A673 (cell line): ENCODE data around the gene ACLY. TPM values are rescaled to one million over a fixed set of nuclear protein-coding genes. Genes with fewer than 3 reads are reported as not detected.

Experiments used
- BruUV-seq: library from RNA; stranded (reverse); fragments of 400-500 nt; replicated peaks from 2 replicates; lab custom pipeline; 2021; lab: Mats Ljungman, UMichigan
- CTCF ChIA-PET: fragments of 300-600 bp; sonication (Branson Sonifier 250); formaldehyde crosslinking; loops from one replicate; lab custom pipeline; 2022; ENCODE audit warnings: antibody characterized with exemption; lab: Charles Lee
- POLR2A ChIA-PET: fragments of 300-600 bp; sonication (Branson Sonifier 250); formaldehyde crosslinking; loops from one replicate; lab custom pipeline; 2022; ENCODE audit warnings: antibody characterized with exemption; ENCODE audit not compliant: low non-redundant PET; lab: Charles Lee
- DNase-seq: peaks from one replicate; pipeline ENCODE4 v3.0.0-alpha.2; 2015; ENCODE audit warnings: low spot score
- H3K27ac ChIP-seq: fragments of 200-600 bp; sonication (generic); 2 replicates; pipeline ENCODE4 v1.5.1; 2016; ENCODE audit warnings: mixed run types, low read depth, mild to moderate bottlenecking, mixed read lengths, antibody characterized with exemption, low read length; ENCODE audit not compliant: poor library complexity, severe bottlenecking
- H3K27me3 ChIP-seq: fragments of 200-600 bp; sonication (generic); replicated peaks from 2 replicates; pipeline ENCODE4 v1.6.1; 2017; ENCODE audit warnings: mixed run types, low read depth, mild to moderate bottlenecking, mixed read lengths, antibody characterized with exemption, low read length; ENCODE audit not compliant: insufficient read depth, poor library complexity
- H3K36me3 ChIP-seq: fragments of 200-600 bp; sonication (generic); 2 replicates; pipeline ENCODE4 v1.6.1; 2016; ENCODE audit warnings: mixed run types, mild to moderate bottlenecking, mixed read lengths, antibody characterized with exemption, low read length; ENCODE audit not compliant: insufficient read depth, poor library complexity, severe bottlenecking
- H3K4me1 ChIP-seq: fragments of 200-600 bp; sonication (generic); 2 replicates; pipeline ENCODE4 v1.6.1; 2017; ENCODE audit warnings: mixed run types, mild to moderate bottlenecking, mixed read lengths, antibody characterized with exemption, low read length; ENCODE audit not compliant: insufficient read depth, poor library complexity, severe bottlenecking
- H3K4me3 ChIP-seq: fragments of 200-600 bp; sonication (generic); 2 replicates; pipeline ENCODE4 v1.5.1; 2016; ENCODE audit warnings: low read depth, mixed run types, mild to moderate bottlenecking, mixed read lengths, low read length; ENCODE audit not compliant: poor library complexity, severe bottlenecking
- H3K9me3 ChIP-seq: fragments of 200-600 bp; sonication (generic); 2 replicates; pipeline ENCODE4 v1.6.1; 2016; ENCODE audit warnings: mixed run types, low read depth, mild to moderate bottlenecking, mixed read lengths, antibody characterized with exemption, low read length; ENCODE audit not compliant: poor library complexity, severe bottlenecking
- EZH2 ChIP-seq: fragments of 200-600 bp; sonication (generic); IDR thresholded peaks from 2 replicates; pipeline ENCODE4 v1.6.1; 2017; ENCODE audit warnings: borderline replicate concordance, low read depth, mild to moderate bottlenecking, mixed read lengths, antibody characterized with exemption, low read length; ENCODE audit not compliant: poor library complexity, severe bottlenecking
- intact Hi-C: fragments of 100-400 bp; cut with micrococcal nuclease; formaldehyde crosslinking; loops from one replicate; pipeline ENCODE4 v1.10.0; 2022; ENCODE audit not compliant: unreplicated experiment
- total RNA-seq: library from RNA; stranded (reverse); gene quantifications from 2 replicates; pipeline ENCODE4 v1.2.3, GENCODE V29; 2021
- TF ChIP-seq, protein P1 (sequence below): fragments of 300-800, 200-600 bp; sonication (generic); conservative IDR thresholded peaks from 2 replicates; pipeline ENCODE4 v1.5.1; 2017; ENCODE audit warnings: low read depth, mild to moderate bottlenecking, antibody characterized with exemption, low read length, moderate library complexity, mixed read lengths

The ACLY gene
- total RNA-seq, 1 experiment from 2014 or later: 175 TPM

DNA sequence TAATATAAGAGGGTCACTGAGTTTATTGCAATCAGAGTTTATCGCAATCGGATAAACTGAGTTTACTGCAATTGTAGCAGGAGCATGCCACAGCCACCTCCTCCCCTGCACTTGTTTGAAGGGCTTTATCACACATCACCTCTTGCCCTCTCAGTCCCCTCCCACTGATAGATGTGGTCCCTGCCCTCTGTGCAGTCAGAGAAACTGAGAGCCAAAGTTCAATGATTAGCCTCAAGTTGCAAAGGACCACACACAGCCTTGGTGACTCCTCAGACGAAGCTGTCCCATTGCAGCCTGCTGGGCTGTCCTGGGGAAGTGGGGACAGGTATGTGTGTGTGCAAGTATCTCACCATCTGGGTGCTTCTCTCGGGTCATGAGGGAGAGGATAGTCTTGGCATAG, 13.6 kb downstream of the ACLY start:
- intact Hi-C loops: no loop called here
- H3K36me3 ChIP-seq: peaks cover 45% of the 10 kb centered on the region
- no peak overlapping the region for H3K4me3 ChIP-seq
- DNase-seq: no peak
- CTCF ChIA-PET: no interaction called here
- no TSS peak for BruUV-seq
- no peak overlapping the region for H3K27ac ChIP-seq
- H3K9me3 ChIP-seq: no peaks in the 10 kb centered on the region
- POLR2A ChIA-PET: no interaction called here
- H3K4me1 ChIP-seq: no peaks in the 10 kb centered on the region
- no peaks in the 10 kb centered on the region for H3K27me3 ChIP-seq
- TF ChIP-seq, protein P1, sequence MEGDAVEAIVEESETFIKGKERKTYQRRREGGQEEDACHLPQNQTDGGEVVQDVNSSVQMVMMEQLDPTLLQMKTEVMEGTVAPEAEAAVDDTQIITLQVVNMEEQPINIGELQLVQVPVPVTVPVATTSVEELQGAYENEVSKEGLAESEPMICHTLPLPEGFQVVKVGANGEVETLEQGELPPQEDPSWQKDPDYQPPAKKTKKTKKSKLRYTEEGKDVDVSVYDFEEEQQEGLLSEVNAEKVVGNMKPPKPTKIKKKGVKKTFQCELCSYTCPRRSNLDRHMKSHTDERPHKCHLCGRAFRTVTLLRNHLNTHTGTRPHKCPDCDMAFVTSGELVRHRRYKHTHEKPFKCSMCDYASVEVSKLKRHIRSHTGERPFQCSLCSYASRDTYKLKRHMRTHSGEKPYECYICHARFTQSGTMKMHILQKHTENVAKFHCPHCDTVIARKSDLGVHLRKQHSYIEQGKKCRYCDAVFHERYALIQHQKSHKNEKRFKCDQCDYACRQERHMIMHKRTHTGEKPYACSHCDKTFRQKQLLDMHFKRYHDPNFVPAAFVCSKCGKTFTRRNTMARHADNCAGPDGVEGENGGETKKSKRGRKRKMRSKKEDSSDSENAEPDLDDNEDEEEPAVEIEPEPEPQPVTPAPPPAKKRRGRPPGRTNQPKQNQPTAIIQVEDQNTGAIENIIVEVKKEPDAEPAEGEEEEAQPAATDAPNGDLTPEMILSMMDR: no peak
- TF ChIP-seq EZH2: no peak

DNA sequence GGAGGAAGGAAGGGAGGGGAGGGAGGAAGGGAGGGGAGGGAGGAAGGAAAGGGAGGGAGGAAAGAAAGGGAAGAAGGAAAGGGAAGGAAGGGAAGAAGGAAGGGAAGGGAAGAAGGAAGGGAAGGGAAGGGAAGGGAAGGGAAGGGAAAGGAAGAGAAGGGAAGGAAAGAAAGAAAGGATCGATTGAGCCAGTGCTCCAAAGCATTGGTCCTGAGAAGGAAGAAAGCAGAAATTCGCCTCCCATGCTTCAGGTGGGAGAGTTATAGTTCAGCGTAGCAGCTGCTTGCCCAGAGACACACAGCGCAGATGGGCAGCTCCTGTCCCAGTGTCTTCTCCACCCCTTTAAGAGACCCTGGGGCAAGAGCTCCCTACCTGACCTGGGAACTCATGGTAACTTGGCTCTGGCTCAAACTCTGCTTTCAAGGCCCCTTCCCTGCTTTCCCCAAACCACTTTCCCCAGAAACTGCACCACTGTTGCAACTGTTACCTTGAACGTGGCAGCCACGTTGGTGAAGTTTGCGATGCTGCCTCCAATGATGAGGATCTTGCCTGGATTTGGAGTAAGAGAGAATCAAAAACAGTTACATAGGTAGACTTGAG, 14.4 kb downstream of the ACLY start:
- POLR2A ChIA-PET: no interaction called here
- intact Hi-C loops: no loop called here
- Histone ChIP-seq H3K27me3 (no peaks in the 10 kb centered on the region), H3K9me3 (no peaks in the 10 kb centered on the region), H3K4me1 (no peaks in the 10 kb centered on the region), H3K4me3 (no peak overlapping the region), H3K27ac (no peak overlapping the region), H3K36me3 (peaks cover 47% of the 10 kb centered on the region)
- CTCF ChIA-PET: no interaction called here
- no peak for TF ChIP-seq EZH2
- TF ChIP-seq, protein P1: no peak
- BruUV-seq: no TSS peak
- no peak for DNase-seq

DNA sequence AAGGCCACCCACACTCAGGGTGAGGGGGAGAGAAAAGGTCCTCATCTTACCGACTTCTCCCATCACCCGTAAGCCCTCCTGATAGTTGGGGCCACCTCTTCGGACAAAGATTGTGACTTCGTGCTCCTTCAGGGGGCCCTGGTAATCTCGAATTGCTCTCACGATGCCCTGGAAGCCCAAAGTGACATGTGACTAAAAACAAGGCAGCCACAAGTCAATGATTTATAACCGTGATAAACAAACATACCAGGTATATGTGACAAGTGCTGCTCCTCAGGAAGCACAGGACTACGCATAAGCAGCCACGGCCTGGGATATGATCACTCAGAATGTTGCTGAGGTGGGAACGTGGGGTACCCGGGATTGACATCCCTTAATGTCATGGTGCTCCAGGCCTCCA, 17.1 kb downstream of the ACLY start:
- H3K4me1 ChIP-seq: no peaks in the 10 kb centered on the region
- TF ChIP-seq, protein P1: no peak
- no peak for TF ChIP-seq EZH2
- H3K36me3 ChIP-seq: peaks cover 53% of the 10 kb centered on the region
- intact Hi-C loops: no loop called here
- no TSS peak for BruUV-seq
- ChIA-PET POLR2A (no interaction called here), CTCF (no interaction called here)
- H3K4me3 ChIP-seq: no peak overlapping the region
- DNase-seq: no peak
- no peak overlapping the region for H3K27ac ChIP-seq
- H3K27me3 ChIP-seq: no peaks in the 10 kb centered on the region
- no peaks in the 10 kb centered on the region for H3K9me3 ChIP-seq
